ENCODE results near the gene KANSL1.

DNA sequence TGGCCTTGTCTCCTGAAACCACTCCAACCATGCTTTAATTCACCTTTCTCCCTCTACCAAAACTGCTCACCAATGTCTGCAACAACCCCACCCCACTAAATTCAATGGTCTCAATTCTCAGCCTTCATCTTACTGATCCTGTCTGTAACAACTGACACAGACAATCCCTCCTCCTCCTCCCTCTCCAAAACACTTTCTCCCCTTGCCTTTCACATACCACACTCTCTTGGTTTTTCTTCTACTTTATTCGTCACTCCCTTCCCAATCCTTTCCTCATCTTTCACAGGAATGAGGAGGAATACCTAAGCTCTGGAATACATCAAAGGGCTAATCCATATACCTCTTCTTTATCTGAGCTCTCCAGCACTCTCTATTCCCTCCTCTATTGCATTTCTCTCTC lies 128.8 kb downstream of the KANSL1 start:
- TF ChIP-seq CEBPB (IDR thresholded peaks at IDR 0.05; ENCODE audit: borderline replicate concordance in 1 of 2, low read depth in 2 of 2, low read length in 2 of 2): no peak
- TF ChIP-seq HDAC6 (IDR thresholded peaks at IDR 0.05; ENCODE audit: unreplicated experiment): no peak
- TF ChIP-seq, protein P1, sequence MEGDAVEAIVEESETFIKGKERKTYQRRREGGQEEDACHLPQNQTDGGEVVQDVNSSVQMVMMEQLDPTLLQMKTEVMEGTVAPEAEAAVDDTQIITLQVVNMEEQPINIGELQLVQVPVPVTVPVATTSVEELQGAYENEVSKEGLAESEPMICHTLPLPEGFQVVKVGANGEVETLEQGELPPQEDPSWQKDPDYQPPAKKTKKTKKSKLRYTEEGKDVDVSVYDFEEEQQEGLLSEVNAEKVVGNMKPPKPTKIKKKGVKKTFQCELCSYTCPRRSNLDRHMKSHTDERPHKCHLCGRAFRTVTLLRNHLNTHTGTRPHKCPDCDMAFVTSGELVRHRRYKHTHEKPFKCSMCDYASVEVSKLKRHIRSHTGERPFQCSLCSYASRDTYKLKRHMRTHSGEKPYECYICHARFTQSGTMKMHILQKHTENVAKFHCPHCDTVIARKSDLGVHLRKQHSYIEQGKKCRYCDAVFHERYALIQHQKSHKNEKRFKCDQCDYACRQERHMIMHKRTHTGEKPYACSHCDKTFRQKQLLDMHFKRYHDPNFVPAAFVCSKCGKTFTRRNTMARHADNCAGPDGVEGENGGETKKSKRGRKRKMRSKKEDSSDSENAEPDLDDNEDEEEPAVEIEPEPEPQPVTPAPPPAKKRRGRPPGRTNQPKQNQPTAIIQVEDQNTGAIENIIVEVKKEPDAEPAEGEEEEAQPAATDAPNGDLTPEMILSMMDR (IDR thresholded peaks at IDR 0.05 in 2 of 3, conservative IDR thresholded peaks at IDR 0.05 in 1 of 3; ENCODE audit: control insufficient read depth in 2 of 3, extremely low read depth in 1 of 3, insufficient read depth in 1 of 3, low read depth in 3 of 3, low read length in 3 of 3): no peak
- TF ChIP-seq, protein P2, sequence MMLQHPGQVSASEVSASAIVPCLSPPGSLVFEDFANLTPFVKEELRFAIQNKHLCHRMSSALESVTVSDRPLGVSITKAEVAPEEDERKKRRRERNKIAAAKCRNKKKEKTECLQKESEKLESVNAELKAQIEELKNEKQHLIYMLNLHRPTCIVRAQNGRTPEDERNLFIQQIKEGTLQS (IDR thresholded peaks at IDR 0.05; ENCODE audit: borderline replicate concordance, extremely low read depth, low read depth, low read length): no peak
- no peak for TF ChIP-seq POU2F2 (IDR thresholded peaks at IDR 0.05; ENCODE audit: borderline replicate concordance, low read depth, low read length)
- no peak for TF ChIP-seq SMAD1 (IDR thresholded peaks at IDR 0.05; ENCODE audit: low read depth, partially characterized antibody)
- TF ChIP-seq, protein P3, sequence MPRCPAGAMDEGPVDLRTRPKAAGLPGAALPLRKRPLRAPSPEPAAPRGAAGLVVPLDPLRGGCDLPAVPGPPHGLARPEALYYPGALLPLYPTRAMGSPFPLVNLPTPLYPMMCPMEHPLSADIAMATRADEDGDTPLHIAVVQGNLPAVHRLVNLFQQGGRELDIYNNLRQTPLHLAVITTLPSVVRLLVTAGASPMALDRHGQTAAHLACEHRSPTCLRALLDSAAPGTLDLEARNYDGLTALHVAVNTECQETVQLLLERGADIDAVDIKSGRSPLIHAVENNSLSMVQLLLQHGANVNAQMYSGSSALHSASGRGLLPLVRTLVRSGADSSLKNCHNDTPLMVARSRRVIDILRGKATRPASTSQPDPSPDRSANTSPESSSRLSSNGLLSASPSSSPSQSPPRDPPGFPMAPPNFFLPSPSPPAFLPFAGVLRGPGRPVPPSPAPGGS (IDR thresholded peaks at IDR 0.05; ENCODE audit: borderline replicate concordance, insufficient read depth, low read depth, low read length, poor library complexity, severe bottlenecking): no peak
- TF ChIP-seq ZNF384 (IDR thresholded peaks at IDR 0.05; ENCODE audit: borderline replicate concordance, low read depth, low read length): no peak
